ENCODE data around the gene ABL1.

DNA sequence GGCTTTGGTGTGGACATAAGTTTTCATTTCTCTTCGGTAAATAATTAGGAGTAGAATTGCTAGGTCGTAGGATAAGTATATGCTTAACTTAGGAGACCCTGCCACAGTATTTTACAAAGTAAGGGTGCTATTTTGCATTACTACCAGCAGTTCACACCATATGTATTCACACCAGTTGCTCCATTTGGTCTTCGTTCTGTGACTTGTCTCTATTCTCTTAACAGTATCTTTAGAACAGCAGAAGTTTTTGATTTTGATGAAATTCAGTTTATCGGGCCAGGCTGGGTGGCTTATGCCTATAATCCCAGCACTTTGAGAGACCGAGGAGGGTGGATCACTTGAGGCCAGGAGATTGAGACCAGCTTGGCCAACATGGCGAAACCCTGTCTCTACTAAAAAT is 17.1 kb upstream of the ABL1 start:
- TF ChIP-seq, protein P1, sequence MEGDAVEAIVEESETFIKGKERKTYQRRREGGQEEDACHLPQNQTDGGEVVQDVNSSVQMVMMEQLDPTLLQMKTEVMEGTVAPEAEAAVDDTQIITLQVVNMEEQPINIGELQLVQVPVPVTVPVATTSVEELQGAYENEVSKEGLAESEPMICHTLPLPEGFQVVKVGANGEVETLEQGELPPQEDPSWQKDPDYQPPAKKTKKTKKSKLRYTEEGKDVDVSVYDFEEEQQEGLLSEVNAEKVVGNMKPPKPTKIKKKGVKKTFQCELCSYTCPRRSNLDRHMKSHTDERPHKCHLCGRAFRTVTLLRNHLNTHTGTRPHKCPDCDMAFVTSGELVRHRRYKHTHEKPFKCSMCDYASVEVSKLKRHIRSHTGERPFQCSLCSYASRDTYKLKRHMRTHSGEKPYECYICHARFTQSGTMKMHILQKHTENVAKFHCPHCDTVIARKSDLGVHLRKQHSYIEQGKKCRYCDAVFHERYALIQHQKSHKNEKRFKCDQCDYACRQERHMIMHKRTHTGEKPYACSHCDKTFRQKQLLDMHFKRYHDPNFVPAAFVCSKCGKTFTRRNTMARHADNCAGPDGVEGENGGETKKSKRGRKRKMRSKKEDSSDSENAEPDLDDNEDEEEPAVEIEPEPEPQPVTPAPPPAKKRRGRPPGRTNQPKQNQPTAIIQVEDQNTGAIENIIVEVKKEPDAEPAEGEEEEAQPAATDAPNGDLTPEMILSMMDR (IDR thresholded peaks at IDR 0.05; ENCODE audit: poor library complexity, severe bottlenecking), result no peak
- TF ChIP-seq SMC3 (conservative IDR thresholded peaks at IDR 0.05; ENCODE audit: poor library complexity) (no peak), POLR2AphosphoS5 (IDR thresholded peaks at IDR 0.05) (no peak), EP300 (conservative IDR thresholded peaks at IDR 0.05; ENCODE audit: poor library complexity, severe bottlenecking) (no peak), EZH2 (IDR thresholded peaks at IDR 0.05; ENCODE audit: borderline replicate concordance, insufficient read depth, low read length, poor library complexity, severe bottlenecking) (no peak), RAD21 (conservative IDR thresholded peaks at IDR 0.05) (no peak), MXI1 (conservative IDR thresholded peaks at IDR 0.05; ENCODE audit: poor library complexity, severe bottlenecking) (no peak)
- TF ChIP-seq, protein P2, sequence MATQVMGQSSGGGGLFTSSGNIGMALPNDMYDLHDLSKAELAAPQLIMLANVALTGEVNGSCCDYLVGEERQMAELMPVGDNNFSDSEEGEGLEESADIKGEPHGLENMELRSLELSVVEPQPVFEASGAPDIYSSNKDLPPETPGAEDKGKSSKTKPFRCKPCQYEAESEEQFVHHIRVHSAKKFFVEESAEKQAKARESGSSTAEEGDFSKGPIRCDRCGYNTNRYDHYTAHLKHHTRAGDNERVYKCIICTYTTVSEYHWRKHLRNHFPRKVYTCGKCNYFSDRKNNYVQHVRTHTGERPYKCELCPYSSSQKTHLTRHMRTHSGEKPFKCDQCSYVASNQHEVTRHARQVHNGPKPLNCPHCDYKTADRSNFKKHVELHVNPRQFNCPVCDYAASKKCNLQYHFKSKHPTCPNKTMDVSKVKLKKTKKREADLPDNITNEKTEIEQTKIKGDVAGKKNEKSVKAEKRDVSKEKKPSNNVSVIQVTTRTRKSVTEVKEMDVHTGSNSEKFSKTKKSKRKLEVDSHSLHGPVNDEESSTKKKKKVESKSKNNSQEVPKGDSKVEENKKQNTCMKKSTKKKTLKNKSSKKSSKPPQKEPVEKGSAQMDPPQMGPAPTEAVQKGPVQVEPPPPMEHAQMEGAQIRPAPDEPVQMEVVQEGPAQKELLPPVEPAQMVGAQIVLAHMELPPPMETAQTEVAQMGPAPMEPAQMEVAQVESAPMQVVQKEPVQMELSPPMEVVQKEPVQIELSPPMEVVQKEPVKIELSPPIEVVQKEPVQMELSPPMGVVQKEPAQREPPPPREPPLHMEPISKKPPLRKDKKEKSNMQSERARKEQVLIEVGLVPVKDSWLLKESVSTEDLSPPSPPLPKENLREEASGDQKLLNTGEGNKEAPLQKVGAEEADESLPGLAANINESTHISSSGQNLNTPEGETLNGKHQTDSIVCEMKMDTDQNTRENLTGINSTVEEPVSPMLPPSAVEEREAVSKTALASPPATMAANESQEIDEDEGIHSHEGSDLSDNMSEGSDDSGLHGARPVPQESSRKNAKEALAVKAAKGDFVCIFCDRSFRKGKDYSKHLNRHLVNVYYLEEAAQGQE (IDR thresholded peaks at IDR 0.05; ENCODE audit: borderline replicate concordance), result no peak

All from neural cell (in vitro differentiated cells).